Subcutaneous abdominal adipose tissue (tissue), 5 donors: ENCODE data around the gene EPHA2.

ENCODE experiments used
- H3K27ac ChIP-seq: one replicate; pipeline ENCODE4 v1.7.0; 2013; ENCODE audit warnings: low read depth, mild to moderate bottlenecking, inconsistent platforms, low read length, moderate library complexity
- H3K27me3 ChIP-seq, 5 donors: one replicate each; pipeline ENCODE4 v1.7.0; 2013; ENCODE audit warnings: low read length in 5 of 5, inconsistent platforms in 1 of 5; ENCODE audit not compliant: control insufficient read depth in 5 of 5, insufficient read depth in 4 of 5
- H3K36me3 ChIP-seq, 5 donors: one replicate each; pipeline ENCODE4 v1.7.0; 2013; ENCODE audit warnings: low read length in 5 of 5; ENCODE audit not compliant: control insufficient read depth in 5 of 5, insufficient read depth in 5 of 5
- H3K4me1 ChIP-seq, 5 donors: one replicate each; pipeline ENCODE4 v1.7.0; 2013; ENCODE audit warnings: low read length in 5 of 5, mild to moderate bottlenecking in 3 of 5, moderate library complexity in 1 of 5; ENCODE audit not compliant: control insufficient read depth in 5 of 5, insufficient read depth in 5 of 5
- H3K4me3 ChIP-seq, 5 donors: one replicate each; pipeline ENCODE4 v1.7.0; 2013; ENCODE audit warnings: low read length in 5 of 5, low read depth in 1 of 5
- H3K9ac ChIP-seq, 5 donors: one replicate each; pipeline ENCODE4 v1.7.0; 2013; ENCODE audit warnings: low read length in 5 of 5, mild to moderate bottlenecking in 4 of 5, moderate library complexity in 3 of 5
- H3K9me3 ChIP-seq, 5 donors: one replicate each; pipeline ENCODE4 v1.7.0; 2013; ENCODE audit warnings: low read length in 5 of 5; ENCODE audit not compliant: control insufficient read depth in 5 of 5
- donor health status: healthy.
- donor health status: healthy.
- donor health status: healthy.
- donor health status: healthy.
- donor health status: healthy.

EPHA2 gene

DNA sequence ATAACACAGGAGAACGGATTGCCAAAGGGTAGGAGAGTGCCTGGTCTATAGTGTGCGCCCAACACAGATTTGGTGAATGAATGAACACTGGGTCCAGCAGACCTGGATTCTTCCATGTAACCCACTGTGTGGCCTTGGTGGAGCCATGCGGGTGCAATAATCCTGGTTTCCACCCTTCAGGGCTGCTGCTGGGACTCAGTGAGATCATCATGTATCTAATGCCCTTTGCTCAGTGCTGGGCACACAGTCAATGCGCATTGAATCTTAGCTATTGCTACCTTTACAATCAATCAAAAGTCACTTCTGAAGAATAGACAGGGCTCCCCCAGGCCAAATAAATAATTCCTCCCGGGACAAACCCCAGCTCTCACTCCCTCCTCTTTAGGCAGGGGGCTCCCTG lies 5.8 kb upstream of the EPHA2 start:
- Histone ChIP-seq H3K27ac (no peak overlapping the region), H3K27me3 (peaks cover 0 to 4% (median 0%) of the 10 kb centered on the region in 5 donors), H3K9me3 (no peaks in the 10 kb centered on the region), H3K4me1 (peaks cover 0 to 6% (median 2%) of the 10 kb centered on the region in 5 donors), H3K9ac (no peak overlapping the region), H3K4me3 (no peak overlapping the region), H3K36me3 (no peaks in the 10 kb centered on the region)

DNA sequence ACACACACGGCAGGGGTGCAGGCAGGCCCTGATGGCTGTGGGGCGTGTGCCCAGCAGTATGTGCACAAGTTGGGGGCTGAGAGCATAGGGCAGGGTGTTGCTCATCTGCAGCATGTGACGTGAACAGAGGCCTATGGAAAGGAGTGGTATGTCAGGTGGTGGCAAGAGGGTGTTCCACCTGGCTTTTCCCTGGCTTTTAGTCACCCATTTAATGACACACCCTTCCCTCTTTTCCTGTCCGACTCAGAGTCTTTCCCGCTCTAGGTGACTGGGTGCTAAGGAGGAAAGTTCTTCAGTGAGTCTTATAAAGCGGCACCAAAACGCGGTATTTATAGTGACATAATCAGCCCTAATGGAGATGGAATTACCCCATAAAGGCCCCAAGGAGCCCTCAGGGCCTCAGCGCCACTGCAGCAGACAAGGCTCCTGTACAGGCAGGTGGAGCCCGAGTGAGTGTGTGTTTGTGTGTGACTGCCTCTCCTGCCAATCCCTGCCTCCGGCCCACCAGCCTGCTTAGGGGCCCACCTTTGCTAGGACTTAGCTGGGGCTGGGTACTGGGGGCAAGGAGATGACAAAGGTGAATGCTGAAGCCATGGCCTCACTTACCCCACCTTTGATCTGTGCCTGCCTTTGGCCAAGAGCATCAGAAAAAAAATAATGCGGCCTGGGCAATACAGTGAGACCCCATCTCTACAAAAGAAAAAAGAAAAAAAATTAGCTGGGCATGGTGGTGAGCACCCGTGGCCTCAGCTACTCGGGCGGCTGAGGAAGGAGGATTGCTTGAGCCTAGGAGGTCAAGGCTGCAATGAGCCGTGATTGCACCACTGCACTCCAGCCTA lies 3.3 kb upstream of the EPHA2 start:
- Histone ChIP-seq H3K27ac (no peak overlapping the region), H3K9ac (no peak overlapping the region), H3K27me3 (peaks cover 0 to 4% (median 0%) of the 10 kb centered on the region in 5 donors), H3K9me3 (no peaks in the 10 kb centered on the region), H3K36me3 (no peaks in the 10 kb centered on the region), H3K4me3 (no peak overlapping the region), H3K4me1 (peaks cover 0 to 28% (median 22%) of the 10 kb centered on the region in 5 donors)

DNA sequence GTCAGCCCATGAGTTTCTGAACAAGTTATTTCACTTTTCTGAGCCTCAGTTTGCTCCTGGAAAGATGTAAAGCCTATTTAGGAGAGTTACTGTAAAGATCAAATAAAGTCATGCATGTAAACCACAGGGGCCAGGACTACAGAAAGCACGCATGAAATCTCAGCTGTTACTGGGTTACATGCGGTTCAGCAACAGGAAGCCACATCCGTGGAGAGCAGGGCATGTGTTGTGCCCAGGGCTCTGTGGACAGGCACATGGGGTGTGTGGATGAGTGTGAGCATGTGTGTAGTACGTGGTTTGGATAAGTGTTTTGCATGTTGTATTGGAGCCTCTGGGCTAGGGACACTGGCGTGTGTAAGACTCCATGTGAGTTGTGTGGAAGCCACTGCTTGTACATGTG lies 2.2 kb upstream of the EPHA2 start:
- Histone ChIP-seq H3K9me3 (no peaks in the 10 kb centered on the region), H3K4me3 (no peak overlapping the region), H3K36me3 (no peaks in the 10 kb centered on the region), H3K4me1 (peaks cover 0 to 40% (median 34%) of the 10 kb centered on the region in 5 donors), H3K27ac (no peak overlapping the region), H3K9ac (no peak overlapping the region), H3K27me3 (peaks cover 0 to 4% (median 0%) of the 10 kb centered on the region in 5 donors)

DNA sequence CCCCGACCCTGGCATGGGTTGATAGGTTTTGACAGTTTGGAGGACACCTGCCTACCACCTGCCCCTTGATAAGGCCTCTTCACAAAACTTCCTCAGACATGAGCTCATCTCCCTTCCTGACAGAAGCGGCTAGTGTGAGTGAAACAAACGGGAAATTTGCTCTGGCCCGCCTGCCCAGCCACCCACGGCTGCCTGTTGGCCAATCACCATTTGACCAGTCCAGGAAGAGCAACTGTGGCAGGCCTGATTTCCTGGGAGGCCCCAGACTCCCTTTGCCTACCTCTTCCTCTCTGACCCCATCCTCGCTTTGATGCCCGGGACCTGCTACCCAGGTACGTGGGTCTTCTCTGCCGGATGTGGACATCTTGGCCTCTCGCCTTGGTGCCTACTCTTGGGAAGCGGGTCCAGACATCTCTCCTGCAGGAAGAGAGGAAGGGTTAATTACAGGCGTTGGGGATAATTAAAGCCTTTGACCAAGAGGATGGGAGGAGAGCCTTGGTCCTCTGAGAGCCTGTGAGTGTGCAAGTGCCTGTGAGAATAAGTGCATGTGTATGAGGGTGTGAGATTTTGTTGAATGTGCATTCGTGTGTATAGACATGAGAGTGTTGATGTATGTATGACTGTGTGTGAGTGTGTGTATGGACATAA lies 1.1 kb upstream of the EPHA2 start:
- no peaks in the 10 kb centered on the region for H3K9me3 ChIP-seq
- H3K27ac ChIP-seq: peak overlapping the region; percentile 73
- H3K4me3 ChIP-seq: no peak overlapping the region
- H3K36me3 ChIP-seq: no peaks in the 10 kb centered on the region
- peaks cover 0 to 1% (median 0%) of the 10 kb centered on the region in 5 donors for H3K27me3 ChIP-seq
- peak overlapping the region in 1 of 5 donors; percentile 38 for H3K9ac ChIP-seq
- peaks cover under 1 to 48% (median 40%) of the 10 kb centered on the region in 5 donors for H3K4me1 ChIP-seq

DNA sequence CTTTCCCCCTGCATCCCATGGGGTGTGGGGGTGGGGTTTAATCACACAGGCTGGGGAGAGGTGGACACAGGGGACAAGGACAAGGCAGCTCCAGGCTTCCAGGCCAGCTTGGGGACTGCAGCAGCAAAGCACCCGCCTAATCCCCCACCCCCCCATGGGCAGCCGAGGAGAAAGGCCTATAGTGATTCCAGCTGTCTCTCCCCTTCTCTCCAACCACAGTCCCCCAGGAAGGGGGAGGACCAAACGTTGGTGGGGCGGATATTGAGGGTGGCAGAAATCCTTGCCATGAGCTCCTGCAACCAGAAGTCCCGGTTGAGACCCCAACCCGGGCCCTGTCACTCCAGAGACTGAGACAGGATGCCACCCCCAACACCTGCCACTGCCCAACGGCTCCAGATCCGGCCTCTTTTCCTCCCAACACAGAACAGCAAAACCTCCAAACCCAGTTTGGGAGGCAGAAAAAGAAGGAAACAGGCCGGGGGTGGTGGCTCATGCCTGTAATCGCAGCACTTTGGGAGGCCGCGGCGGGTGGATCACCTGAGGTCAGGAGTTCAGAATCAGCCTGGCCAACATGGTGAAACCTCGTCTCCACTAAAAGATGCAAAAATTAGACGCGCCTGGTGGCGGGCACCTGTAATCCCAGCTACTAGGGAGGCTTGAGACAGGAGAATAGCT lies 1.7 kb downstream of the EPHA2 start:
- peak overlapping the region in 4 of 5 donors; percentile 38 to 63 (median 61) for H3K9ac ChIP-seq
- H3K4me3 ChIP-seq: peak overlapping the region; percentile 57 to 78 (median 71)
- peaks cover 0 to 19% (median 8%) of the 10 kb centered on the region in 5 donors for H3K36me3 ChIP-seq
- peaks cover 0 to 3% (median 0%) of the 10 kb centered on the region in 5 donors for H3K27me3 ChIP-seq
- peak overlapping the region; percentile 73 for H3K27ac ChIP-seq
- H3K4me1 ChIP-seq: peaks cover 6 to 71% (median 64%) of the 10 kb centered on the region in 5 donors
- no peaks in the 10 kb centered on the region for H3K9me3 ChIP-seq

DNA sequence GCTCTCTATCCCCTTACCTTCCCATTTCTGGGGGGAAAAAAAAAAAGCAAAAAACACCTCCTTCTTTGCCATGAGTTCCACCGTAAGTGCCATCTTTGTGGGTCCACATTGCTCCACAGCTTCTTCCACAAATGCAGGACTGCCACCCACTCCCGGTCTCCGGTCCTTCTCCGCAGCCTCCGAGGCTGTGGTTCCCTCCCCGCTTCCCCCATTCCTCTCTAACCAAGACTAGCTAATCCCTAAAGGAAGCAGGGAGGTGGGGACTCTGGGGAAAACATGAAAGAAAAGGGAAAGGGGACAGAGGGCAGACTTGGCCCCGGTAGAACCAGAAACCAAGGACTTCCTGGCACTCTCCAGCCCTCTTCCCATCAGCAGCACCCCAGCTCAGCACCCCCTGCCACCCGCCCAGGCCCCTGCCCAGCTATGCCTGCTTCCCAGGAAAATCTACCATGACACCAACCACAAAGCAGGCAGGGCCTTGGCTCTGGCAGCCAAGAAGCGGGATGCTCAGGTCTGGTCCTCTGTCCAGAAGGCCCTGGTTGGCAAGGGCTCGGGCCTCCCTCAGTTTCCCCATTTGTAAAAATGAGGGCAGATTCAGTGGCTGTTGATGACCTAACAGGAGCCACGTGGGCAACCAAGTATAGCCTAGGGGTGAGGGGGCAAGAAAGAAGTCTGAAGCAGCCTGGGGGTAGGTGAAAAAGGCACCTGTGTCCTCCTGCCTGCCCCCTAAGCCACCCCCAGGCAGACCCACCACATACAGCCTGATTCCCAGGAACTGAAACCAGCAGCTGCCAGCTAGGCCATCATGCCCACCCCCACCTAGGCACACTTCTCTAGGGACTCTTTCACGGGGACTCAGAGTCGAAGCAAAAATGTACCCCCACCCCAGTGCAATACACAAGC lies 2.5 kb downstream of the EPHA2 start:
- H3K4me1 ChIP-seq: peaks cover 6 to 71% (median 64%) of the 10 kb centered on the region in 5 donors

DNA sequence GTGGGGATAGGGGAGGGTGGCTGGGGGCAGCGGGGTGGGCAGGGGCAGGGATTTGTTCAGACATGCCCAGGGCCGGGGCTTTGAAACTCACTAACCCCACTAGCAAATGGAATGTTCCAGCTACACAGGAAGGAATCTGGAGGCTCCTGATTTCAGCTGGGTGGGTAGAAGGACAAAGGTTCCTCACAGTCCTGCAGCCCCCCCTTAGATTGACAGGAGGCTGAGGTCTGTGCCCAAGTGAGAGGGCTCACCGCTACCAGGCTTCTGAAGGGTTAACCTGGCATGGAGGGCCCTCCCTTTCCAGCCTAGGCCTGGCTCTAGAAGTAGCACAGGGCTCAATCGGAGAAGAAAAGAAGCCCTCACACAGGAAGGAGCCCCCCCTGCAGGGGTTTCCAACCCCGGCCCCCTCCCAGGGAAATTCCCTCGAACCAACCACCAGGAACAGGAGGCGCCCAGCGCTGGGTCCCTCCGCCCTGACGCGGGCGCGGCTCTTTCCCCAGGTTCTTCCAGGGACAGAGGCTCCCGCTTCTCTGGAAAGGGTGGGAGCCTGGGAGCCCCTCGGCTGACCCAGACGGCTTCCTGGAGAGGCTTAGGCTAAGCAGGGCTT lies 3.3 kb downstream of the EPHA2 start:
- Histone ChIP-seq H3K27ac (peak overlapping the region; percentile 73), H3K36me3 (peaks cover 0 to 31% (median 22%) of the 10 kb centered on the region in 5 donors), H3K4me3 (peak overlapping the region in 4 of 5 donors; percentile 32 to 78 (median 73)), H3K4me1 (peaks cover 6 to 76% (median 64%) of the 10 kb centered on the region in 5 donors), H3K9ac (peak overlapping the region in 3 of 5 donors; percentile 52 to 62 (median 60)), H3K27me3 (peaks cover 0 to 3% (median 0%) of the 10 kb centered on the region in 5 donors), H3K9me3 (no peaks in the 10 kb centered on the region)

More for the DNA sequence above, 2.5 kb downstream of the EPHA2 start:
- Histone ChIP-seq H3K9ac (peak overlapping the region in 4 of 5 donors; percentile 8 to 62 (median 56)), H3K4me3 (peak overlapping the region; percentile 57 to 78 (median 71)), H3K27ac (peak overlapping the region; percentile 73), H3K27me3 (peaks cover 0 to 3% (median 0%) of the 10 kb centered on the region in 5 donors), H3K9me3 (no peaks in the 10 kb centered on the region), H3K36me3 (peaks cover 0 to 27% (median 16%) of the 10 kb centered on the region in 5 donors)

DNA sequence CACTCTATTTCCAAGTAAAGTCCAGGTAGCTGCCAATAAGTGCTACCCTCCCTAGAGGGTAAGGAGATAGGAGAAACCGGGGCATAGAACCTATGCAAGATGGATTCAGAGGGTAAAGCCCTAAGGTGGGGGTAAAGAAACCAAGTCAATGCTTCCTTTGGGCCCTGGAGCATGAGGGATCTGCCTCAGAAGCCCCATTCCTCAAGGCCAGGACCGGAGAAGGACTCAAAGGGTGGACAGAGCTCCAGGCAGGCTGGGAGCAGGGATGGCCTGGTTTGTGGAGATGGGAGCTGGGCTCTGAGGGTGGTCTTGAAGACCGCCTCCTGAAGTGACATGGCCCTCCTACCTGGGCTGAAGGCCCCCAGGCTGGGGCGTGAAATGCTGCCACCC lies 3.9 kb downstream of the EPHA2 start:
- Histone ChIP-seq H3K9me3 (no peaks in the 10 kb centered on the region), H3K4me1 (peaks cover 10 to 82% (median 68%) of the 10 kb centered on the region in 5 donors), H3K27ac (peak overlapping the region; percentile 73), H3K27me3 (peaks cover 0 to 3% (median 0%) of the 10 kb centered on the region in 5 donors), H3K9ac (peak overlapping the region in 1 of 5 donors; percentile 61), H3K4me3 (peak overlapping the region in 1 of 5 donors; percentile 40), H3K36me3 (peaks cover 0 to 35% (median 25%) of the 10 kb centered on the region in 5 donors)
